ENCODE data around the gene SMAD6.

SMAD6 gene

DNA sequence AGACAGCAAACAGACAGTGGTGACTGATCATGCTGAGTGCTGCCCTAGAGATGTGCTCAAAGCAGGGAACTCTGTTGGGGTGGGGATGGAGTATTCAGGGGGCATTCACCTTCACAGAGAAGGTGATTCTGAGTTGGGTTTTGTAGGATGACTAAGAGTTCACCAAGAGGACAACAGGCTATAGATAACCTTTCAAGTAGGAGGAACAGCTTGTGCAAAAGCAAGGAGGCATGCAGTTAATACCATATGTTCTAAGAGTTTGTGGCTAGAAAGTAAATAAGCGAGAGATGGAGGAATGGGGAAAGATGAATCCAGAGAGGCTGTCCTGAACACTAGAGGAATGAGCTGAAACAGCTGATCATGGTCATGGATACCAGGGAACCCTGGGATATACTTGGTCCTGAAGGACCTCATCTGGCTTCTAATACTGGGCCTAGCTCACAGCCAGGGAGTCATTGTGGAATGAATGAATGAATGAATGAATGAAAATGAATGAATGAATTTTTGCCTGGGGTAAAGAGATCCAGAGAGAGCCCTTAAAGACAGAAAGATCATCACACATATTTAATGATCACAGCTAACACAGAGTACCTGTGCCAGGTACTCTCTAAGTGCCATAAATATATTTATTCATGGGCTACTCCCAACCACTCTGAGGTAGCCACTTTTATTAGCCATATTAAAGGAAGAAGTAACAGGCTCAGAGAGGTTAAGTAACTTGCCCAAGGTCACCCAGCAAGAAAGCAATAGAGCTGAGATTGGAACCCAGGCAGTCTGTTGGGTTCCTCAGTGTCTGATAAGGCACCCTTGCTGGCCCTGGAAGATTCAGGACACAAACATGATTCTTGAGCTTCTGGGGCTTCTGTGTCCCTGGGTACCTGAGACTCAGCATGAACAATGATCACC, 22.0 kb downstream of the SMAD6 start:
- H3K79me1 ChIP-seq (ENCODE audit: low read length): peaks cover 49% of the 10 kb centered on the region
- no peaks in the 10 kb centered on the region for H3K4me1 ChIP-seq (ENCODE audit: control insufficient read depth, low read depth, low read length)
- no peak overlapping the region for H2BK5ac ChIP-seq (ENCODE audit: low read length)
- no CpG with 5 or more reads among the region's 1 CpG for WGBS (ENCODE audit: extremely low coverage, insufficient coverage, low lambda C conversion rate)
- H2AK5ac ChIP-seq (ENCODE audit: low read length): no peak overlapping the region
- H3K23ac ChIP-seq (ENCODE audit: low read length): no peak overlapping the region
- H2BK15ac ChIP-seq (replicated peaks; ENCODE audit: low read depth): no peak overlapping the region
- H3K27ac ChIP-seq (ENCODE audit: low read depth, low read length): no peak overlapping the region
- H3K4me2 ChIP-seq (ENCODE audit: low read length): no peak overlapping the region
- H4K8ac ChIP-seq (ENCODE audit: low read depth, low read length): no peak overlapping the region
- H3K36me3 ChIP-seq (ENCODE audit: control insufficient read depth, insufficient read depth, low read length): peaks cover 25% of the 10 kb centered on the region
- H3K9ac ChIP-seq (ENCODE audit: low read length): no peak overlapping the region
- no peak overlapping the region for H4K5ac ChIP-seq (ENCODE audit: low read length)
- DNase-seq: no peak
- no peak overlapping the region for H3K18ac ChIP-seq (ENCODE audit: low read length)
- no peak overlapping the region for H2BK120ac ChIP-seq (ENCODE audit: low read depth, low read length)
- peaks cover 66% of the 10 kb centered on the region for H3K79me2 ChIP-seq (ENCODE audit: control insufficient read depth, insufficient read depth, low read length)
- no peaks in the 10 kb centered on the region for H3K27me3 ChIP-seq (ENCODE audit: insufficient read depth, low read length, poor library complexity)
- no peak overlapping the region for H3K4ac ChIP-seq (ENCODE audit: low read depth, low read length)
- no peak overlapping the region for H3K56ac ChIP-seq (ENCODE audit: low read length)
- H3K4me3 ChIP-seq (ENCODE audit: low read length): no peak overlapping the region

DNA sequence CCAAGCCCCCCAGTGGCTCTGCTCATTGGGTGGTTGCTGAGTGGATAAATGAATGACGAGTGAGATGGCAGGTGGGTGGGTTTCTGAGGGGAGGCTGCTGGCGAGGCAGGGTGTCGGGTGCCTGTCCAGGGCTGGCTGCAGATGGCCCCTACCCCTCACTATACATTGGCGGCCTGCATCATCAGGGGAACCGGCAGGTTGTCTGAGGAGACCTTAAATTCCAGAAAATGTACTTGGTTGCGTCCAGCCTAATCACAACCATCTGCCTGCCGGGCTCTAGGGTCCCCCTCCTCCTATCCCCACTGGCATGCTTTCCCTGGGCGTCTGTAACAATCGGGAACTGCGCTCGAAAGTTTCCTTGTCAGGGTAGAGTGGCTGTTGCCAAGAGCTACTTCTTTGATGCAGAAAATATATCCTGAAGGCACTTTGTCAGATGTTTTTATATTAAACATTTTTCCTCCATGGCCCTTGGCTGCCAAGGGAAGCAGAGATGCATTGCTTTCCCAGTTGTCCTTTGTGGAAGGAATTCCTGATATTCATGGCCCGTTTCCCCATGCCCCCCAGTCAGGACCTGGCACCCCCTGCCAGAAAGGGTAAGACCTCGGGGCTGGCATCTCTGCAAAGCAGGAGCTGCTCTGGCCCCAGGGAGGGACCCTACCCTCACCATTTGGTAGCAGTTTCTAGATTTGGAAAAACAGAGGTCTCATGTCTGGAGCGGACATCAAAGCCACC, 22.9 kb downstream of the SMAD6 start:
- H4K5ac ChIP-seq (ENCODE audit: low read length): no peak overlapping the region
- H3K4ac ChIP-seq (ENCODE audit: low read depth, low read length): no peak overlapping the region
- H3K9ac ChIP-seq (ENCODE audit: low read length): no peak overlapping the region
- H3K36me3 ChIP-seq (ENCODE audit: control insufficient read depth, insufficient read depth, low read length): peaks cover 20% of the 10 kb centered on the region
- H3K4me1 ChIP-seq (ENCODE audit: control insufficient read depth, low read depth, low read length): no peaks in the 10 kb centered on the region
- no peak overlapping the region for H3K4me3 ChIP-seq (ENCODE audit: low read length)
- no peak overlapping the region for H2AK5ac ChIP-seq (ENCODE audit: low read length)
- H3K27ac ChIP-seq (ENCODE audit: low read depth, low read length): no peak overlapping the region
- H3K23ac ChIP-seq (ENCODE audit: low read length): no peak overlapping the region
- no peak overlapping the region for H3K4me2 ChIP-seq (ENCODE audit: low read length)
- peaks cover 65% of the 10 kb centered on the region for H3K79me2 ChIP-seq (ENCODE audit: control insufficient read depth, insufficient read depth, low read length)
- no peak overlapping the region for H4K8ac ChIP-seq (ENCODE audit: low read depth, low read length)
- H2BK15ac ChIP-seq (replicated peaks; ENCODE audit: low read depth): no peak overlapping the region
- H3K56ac ChIP-seq (ENCODE audit: low read length): no peak overlapping the region
- WGBS (ENCODE audit: extremely low coverage, insufficient coverage, low lambda C conversion rate): no CpG with 5 or more reads among the region's 14 CpGs
- DNase-seq: no peak
- no peak overlapping the region for H2BK5ac ChIP-seq (ENCODE audit: low read length)
- H3K27me3 ChIP-seq (ENCODE audit: insufficient read depth, low read length, poor library complexity): no peaks in the 10 kb centered on the region
- H2BK120ac ChIP-seq (ENCODE audit: low read depth, low read length): no peak overlapping the region
- no peak overlapping the region for H3K18ac ChIP-seq (ENCODE audit: low read length)
- H3K79me1 ChIP-seq (ENCODE audit: low read length): peaks cover 44% of the 10 kb centered on the region

DNA sequence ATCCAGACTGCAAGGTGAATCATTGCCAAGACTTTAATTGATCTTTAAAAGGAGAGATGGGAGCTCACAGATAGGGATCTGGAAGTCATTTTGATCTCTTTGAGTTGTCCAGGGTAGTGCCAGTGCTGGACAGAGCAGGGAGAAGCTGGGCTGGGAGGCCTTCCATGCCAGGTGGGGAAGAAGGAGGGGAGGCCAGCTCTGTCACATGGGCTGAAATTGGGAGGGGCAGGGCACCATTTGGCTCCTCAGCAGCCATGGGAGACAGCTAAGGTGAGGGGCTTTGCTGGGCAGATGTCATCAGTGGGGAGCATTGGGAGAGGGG, 23.4 kb downstream of the SMAD6 start:
- no peaks in the 10 kb centered on the region for H3K27me3 ChIP-seq (ENCODE audit: insufficient read depth, low read length, poor library complexity)
- no peak overlapping the region for H4K5ac ChIP-seq (ENCODE audit: low read length)
- DNase-seq: no peak
- H2AK5ac ChIP-seq (ENCODE audit: low read length): no peak overlapping the region
- no peak overlapping the region for H3K4ac ChIP-seq (ENCODE audit: low read depth, low read length)
- H3K36me3 ChIP-seq (ENCODE audit: control insufficient read depth, insufficient read depth, low read length): peaks cover 20% of the 10 kb centered on the region
- H3K9ac ChIP-seq (ENCODE audit: low read length): no peak overlapping the region
- H3K56ac ChIP-seq (ENCODE audit: low read length): no peak overlapping the region
- H3K79me1 ChIP-seq (ENCODE audit: low read length): peaks cover 46% of the 10 kb centered on the region
- H3K4me1 ChIP-seq (ENCODE audit: control insufficient read depth, low read depth, low read length): no peaks in the 10 kb centered on the region
- H3K23ac ChIP-seq (ENCODE audit: low read length): no peak overlapping the region
- no peak overlapping the region for H4K8ac ChIP-seq (ENCODE audit: low read depth, low read length)
- H3K79me2 ChIP-seq (ENCODE audit: control insufficient read depth, insufficient read depth, low read length): peaks cover 69% of the 10 kb centered on the region
- H3K4me2 ChIP-seq (ENCODE audit: low read length): no peak overlapping the region
- H2BK120ac ChIP-seq (ENCODE audit: low read depth, low read length): no peak overlapping the region
- H3K18ac ChIP-seq (ENCODE audit: low read length): no peak overlapping the region
- H2BK5ac ChIP-seq (ENCODE audit: low read length): no peak overlapping the region
- no peak overlapping the region for H3K4me3 ChIP-seq (ENCODE audit: low read length)
- H2BK15ac ChIP-seq (replicated peaks; ENCODE audit: low read depth): no peak overlapping the region
- no peak overlapping the region for H3K27ac ChIP-seq (ENCODE audit: low read depth, low read length)

DNA sequence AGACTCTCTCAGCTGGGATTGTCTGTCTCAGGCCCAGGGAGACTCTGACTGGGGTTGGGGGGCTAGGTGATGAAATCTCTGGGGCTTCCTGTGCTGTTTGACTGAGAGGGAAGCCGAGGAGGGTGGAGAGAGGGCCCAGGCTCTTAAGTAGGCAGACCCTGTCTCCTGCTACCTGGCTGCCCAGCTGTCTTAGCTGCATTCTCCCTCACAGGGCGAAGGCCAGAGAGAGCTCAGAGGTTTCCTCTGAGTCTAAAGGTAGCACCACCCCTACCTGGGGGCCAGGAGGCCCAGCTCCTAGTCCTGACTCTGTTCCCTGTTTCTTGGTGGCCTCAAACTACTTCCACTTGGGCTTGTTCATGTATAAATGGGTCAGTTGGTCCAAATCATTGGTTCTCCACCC, 24.4 kb downstream of the SMAD6 start:
- H3K18ac ChIP-seq (ENCODE audit: low read length): no peak overlapping the region
- no peaks in the 10 kb centered on the region for H3K27me3 ChIP-seq (ENCODE audit: insufficient read depth, low read length, poor library complexity)
- no peak overlapping the region for H3K4me3 ChIP-seq (ENCODE audit: low read length)
- H3K56ac ChIP-seq (ENCODE audit: low read length): no peak overlapping the region
- peaks cover 40% of the 10 kb centered on the region for H3K79me1 ChIP-seq (ENCODE audit: low read length)
- no peak overlapping the region for H2AK5ac ChIP-seq (ENCODE audit: low read length)
- no peak overlapping the region for H4K5ac ChIP-seq (ENCODE audit: low read length)
- H3K4ac ChIP-seq (ENCODE audit: low read depth, low read length): no peak overlapping the region
- H2BK15ac ChIP-seq (replicated peaks; ENCODE audit: low read depth): no peak overlapping the region
- WGBS (ENCODE audit: extremely low coverage, insufficient coverage, low lambda C conversion rate): no CpG with 5 or more reads among the region's 2 CpGs
- peaks cover 64% of the 10 kb centered on the region for H3K79me2 ChIP-seq (ENCODE audit: control insufficient read depth, insufficient read depth, low read length)
- no peak overlapping the region for H2BK5ac ChIP-seq (ENCODE audit: low read length)
- H3K36me3 ChIP-seq (ENCODE audit: control insufficient read depth, insufficient read depth, low read length): peaks cover 14% of the 10 kb centered on the region
- H3K9ac ChIP-seq (ENCODE audit: low read length): no peak overlapping the region
- no peak overlapping the region for H3K27ac ChIP-seq (ENCODE audit: low read depth, low read length)
- no peak overlapping the region for H2BK120ac ChIP-seq (ENCODE audit: low read depth, low read length)
- no peak overlapping the region for H4K8ac ChIP-seq (ENCODE audit: low read depth, low read length)
- no peak overlapping the region for H3K4me2 ChIP-seq (ENCODE audit: low read length)
- H3K23ac ChIP-seq (ENCODE audit: low read length): no peak overlapping the region
- H3K4me1 ChIP-seq (ENCODE audit: control insufficient read depth, low read depth, low read length): no peaks in the 10 kb centered on the region
- no peak for DNase-seq

DNA sequence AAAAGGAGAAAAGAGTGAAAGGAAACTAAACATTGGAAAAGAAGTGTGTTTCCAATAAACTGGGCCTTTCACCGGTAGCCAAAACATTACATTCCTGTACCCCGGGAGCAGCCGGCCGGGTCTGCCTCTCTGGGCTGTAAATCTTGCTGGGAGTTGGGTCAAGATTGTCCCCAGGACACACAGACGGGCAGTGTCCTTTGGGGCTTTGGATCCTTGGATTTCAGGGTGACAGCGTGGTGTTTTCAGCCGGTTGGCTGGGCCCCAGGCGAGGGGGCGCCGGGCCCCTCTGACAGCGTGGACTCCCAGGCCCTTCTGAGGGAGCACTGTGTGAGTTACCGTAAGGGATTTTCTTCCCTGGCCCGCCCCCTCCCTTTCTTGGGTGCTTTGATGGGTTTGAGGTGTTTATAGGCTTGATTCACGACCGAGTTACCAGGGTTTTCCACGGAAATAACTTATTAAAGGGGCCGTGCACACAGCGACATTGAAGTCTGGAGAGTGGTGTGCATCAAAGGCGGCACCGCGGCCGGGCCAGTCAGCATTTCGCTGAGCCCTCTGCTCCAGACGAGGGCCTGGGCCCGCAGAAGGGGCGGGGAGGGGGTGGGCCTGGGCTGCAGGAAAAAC, 27.4 kb downstream of the SMAD6 start:
- no peak overlapping the region for H3K4ac ChIP-seq (ENCODE audit: low read depth, low read length)
- H2AK5ac ChIP-seq (ENCODE audit: low read length): no peak overlapping the region
- H3K56ac ChIP-seq (ENCODE audit: low read length): no peak overlapping the region
- no peak overlapping the region for H3K4me2 ChIP-seq (ENCODE audit: low read length)
- no peaks in the 10 kb centered on the region for H3K4me1 ChIP-seq (ENCODE audit: control insufficient read depth, low read depth, low read length)
- H3K36me3 ChIP-seq (ENCODE audit: control insufficient read depth, insufficient read depth, low read length): peaks cover 8% of the 10 kb centered on the region
- DNase-seq: no peak
- no peak overlapping the region for H2BK5ac ChIP-seq (ENCODE audit: low read length)
- H3K23ac ChIP-seq (ENCODE audit: low read length): no peak overlapping the region
- H4K5ac ChIP-seq (ENCODE audit: low read length): no peak overlapping the region
- no CpG with 5 or more reads among the region's 26 CpGs for WGBS (ENCODE audit: extremely low coverage, insufficient coverage, low lambda C conversion rate)
- H3K9ac ChIP-seq (ENCODE audit: low read length): no peak overlapping the region
- no peak overlapping the region for H2BK120ac ChIP-seq (ENCODE audit: low read depth, low read length)
- peaks cover 32% of the 10 kb centered on the region for H3K79me1 ChIP-seq (ENCODE audit: low read length)
- no peak overlapping the region for H3K18ac ChIP-seq (ENCODE audit: low read length)
- H3K27me3 ChIP-seq (ENCODE audit: insufficient read depth, low read length, poor library complexity): no peaks in the 10 kb centered on the region
- no peak overlapping the region for H2BK15ac ChIP-seq (replicated peaks; ENCODE audit: low read depth)
- H3K27ac ChIP-seq (ENCODE audit: low read depth, low read length): no peak overlapping the region
- H3K4me3 ChIP-seq (ENCODE audit: low read length): no peak overlapping the region
- H4K8ac ChIP-seq (ENCODE audit: low read depth, low read length): no peak overlapping the region
- H3K79me2 ChIP-seq (ENCODE audit: control insufficient read depth, insufficient read depth, low read length): peaks cover 60% of the 10 kb centered on the region
